DOHH2 (cell line): ENCODE measurements around the gene RASAL2.

Experiments used
- EZH2phosphoT487 ChIP-seq: fragments of 200-600 bp; sonication (generic); IDR thresholded peaks from 2 replicates; pipeline ENCODE4 v1.6.1; 2017; ENCODE audit warnings: borderline replicate concordance, mild to moderate bottlenecking, antibody characterized with exemption, low read length, moderate library complexity, mixed read lengths
- TF ChIP-seq, protein P1 (sequence below): fragments of 200-600 bp; sonication (generic); IDR thresholded peaks from one replicate; pipeline ENCODE4 v1.5.1; 2014; ENCODE audit warnings: antibody characterized with exemption, mild to moderate bottlenecking, low read depth, low read length; ENCODE audit not compliant: poor library complexity, severe bottlenecking

DNA sequence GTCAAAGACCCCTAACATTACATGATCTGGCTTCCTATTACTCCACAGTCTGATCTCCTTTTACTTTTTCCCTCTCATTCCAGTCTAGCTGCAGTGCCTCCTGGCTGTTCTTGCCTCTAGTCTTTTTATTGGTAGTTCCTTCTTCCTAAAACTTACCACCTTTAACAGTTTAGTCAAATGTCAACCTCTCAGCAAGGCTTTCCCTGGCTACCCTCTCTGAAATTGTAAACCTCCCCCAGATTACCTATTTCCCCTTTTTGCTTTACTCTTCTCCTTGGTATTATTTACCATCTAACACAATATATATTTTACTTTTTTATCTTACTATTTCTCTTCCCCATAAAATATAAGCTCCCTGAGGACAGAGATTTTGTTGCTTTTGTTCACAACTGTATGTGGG, 273.2 kb downstream of the RASAL2 start:
- TF ChIP-seq, protein P1, sequence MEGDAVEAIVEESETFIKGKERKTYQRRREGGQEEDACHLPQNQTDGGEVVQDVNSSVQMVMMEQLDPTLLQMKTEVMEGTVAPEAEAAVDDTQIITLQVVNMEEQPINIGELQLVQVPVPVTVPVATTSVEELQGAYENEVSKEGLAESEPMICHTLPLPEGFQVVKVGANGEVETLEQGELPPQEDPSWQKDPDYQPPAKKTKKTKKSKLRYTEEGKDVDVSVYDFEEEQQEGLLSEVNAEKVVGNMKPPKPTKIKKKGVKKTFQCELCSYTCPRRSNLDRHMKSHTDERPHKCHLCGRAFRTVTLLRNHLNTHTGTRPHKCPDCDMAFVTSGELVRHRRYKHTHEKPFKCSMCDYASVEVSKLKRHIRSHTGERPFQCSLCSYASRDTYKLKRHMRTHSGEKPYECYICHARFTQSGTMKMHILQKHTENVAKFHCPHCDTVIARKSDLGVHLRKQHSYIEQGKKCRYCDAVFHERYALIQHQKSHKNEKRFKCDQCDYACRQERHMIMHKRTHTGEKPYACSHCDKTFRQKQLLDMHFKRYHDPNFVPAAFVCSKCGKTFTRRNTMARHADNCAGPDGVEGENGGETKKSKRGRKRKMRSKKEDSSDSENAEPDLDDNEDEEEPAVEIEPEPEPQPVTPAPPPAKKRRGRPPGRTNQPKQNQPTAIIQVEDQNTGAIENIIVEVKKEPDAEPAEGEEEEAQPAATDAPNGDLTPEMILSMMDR = no peak
- TF ChIP-seq EZH2phosphoT487 = no peak
